Left lung (tissue), 10 donors: Measurements from ENCODE around the gene DLG1. TPM values are rescaled to one million over a fixed set of nuclear protein-coding genes. Genes with fewer than 3 reads are reported as not detected.

Experiments used
- ATAC-seq: fragments of 200-7000 bp; cut with Tn5 transposase; one replicate; pipeline ENCODE4 v1.9.1; 2020; ENCODE audit warnings: moderate library complexity
- DNase-seq, 4 donors: peaks; one replicate each; pipeline ENCODE4 v3.0.0-alpha.2; 2013 to 2020
- H3K27ac ChIP-seq, 2 donors: fragments of 200-600 bp; sonication (generic) in 1 of 2; one replicate each; pipeline versions ENCODE4 v1.5.0 to v1.8.0; 2020 to 2021
- H3K27me3 ChIP-seq, 2 donors: fragments of 200-600 bp; sonication (generic) in 1 of 2; one replicate each; pipeline versions ENCODE4 v1.5.0 to v1.8.0; 2020 to 2021
- H3K36me3 ChIP-seq, 2 donors: fragments of 200-600 bp; sonication (generic) in 1 of 2; one replicate each; pipeline versions ENCODE4 v1.5.0 to v1.8.0; 2020 to 2021
- H3K4me1 ChIP-seq, 2 donors: fragments of 200-600 bp; one replicate each; pipeline ENCODE4 v1.8.0; 2021
- H3K4me3 ChIP-seq, 2 donors: fragments of 200-600 bp; sonication (generic) in 1 of 2; one replicate each; pipeline versions ENCODE4 v1.5.0 to v1.8.0; 2020 to 2021; ENCODE audit warnings: mild to moderate bottlenecking in 1 of 2
- H3K9me3 ChIP-seq, 2 donors: fragments of 200-600 bp; sonication (generic) in 1 of 2; one replicate each; pipeline versions ENCODE4 v1.5.0 to v1.8.0; 2020 to 2021
- intact Hi-C, 2 donors: fragments of 100-400 bp; cut with DNase I; formaldehyde crosslinking; loops; one replicate each; pipeline versions ENCODE4 v1.11.2 to v1.14.2; 2022
- polyA plus RNA-seq, 6 donors: library from polyadenylated mRNA; unstranded; fragments of 120-200 nt; gene quantifications; one replicate each; pipeline ENCODE4 v1.2.1, GENCODE V29; 2013; ENCODE audit not compliant: insufficient read length in 6 of 6
- total RNA-seq, 2 donors: library from RNA; stranded (reverse); fragmentation: NEBNext Ultra II Directional; extraction: Animal tissue kit (Norgen Biotek cat#: 25700); gene quantifications; one replicate each; pipeline ENCODE4 v1.2.1, GENCODE V29; 2021
- TF ChIP-seq, protein P1 (sequence below), 2 donors: fragments of 200-600 bp; sonication (generic) in 1 of 2; IDR thresholded peaks; one replicate each; pipeline versions ENCODE4 v1.5.0 to v1.8.0; 2021; ENCODE audit warnings: antibody characterized with exemption in 2 of 2
- donor health status: DM: no; HTN: yes; CAD: no.
- donor health status: DM: no; HTN: no; CAD: no.

Gene DLG1
- total and polyA plus RNA-seq, 8 donors: 71.0 to 89.9 (median 83.2) TPM

DNA sequence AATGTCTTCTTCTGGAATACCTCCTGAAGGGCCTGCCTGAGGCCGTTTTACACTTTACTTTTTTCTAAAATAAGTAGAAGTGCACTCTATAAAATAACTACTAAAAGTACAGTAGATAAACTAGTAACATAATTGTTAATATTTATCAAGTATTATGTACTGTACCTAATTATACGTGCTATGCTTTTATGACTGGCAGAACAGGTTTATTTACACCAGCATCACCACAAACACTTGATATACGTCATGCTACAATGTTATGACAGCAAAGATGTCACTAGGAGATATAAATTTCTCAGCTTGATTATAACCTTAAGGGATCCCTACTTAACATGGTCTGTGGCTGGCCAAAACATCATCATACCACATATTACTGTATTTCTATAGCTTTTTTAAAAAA is 29.4 kb downstream of the DLG1 start:
- Histone ChIP-seq H3K36me3 (no peaks in the 10 kb centered on the region), H3K9me3 (no peaks in the 10 kb centered on the region), H3K4me1 (peaks cover 5 to 11% of the 10 kb centered on the region in 2 donors), H3K4me3 (no peak overlapping the region), H3K27me3 (no peaks in the 10 kb centered on the region), H3K27ac (no peak overlapping the region)
- TF ChIP-seq, protein P1, sequence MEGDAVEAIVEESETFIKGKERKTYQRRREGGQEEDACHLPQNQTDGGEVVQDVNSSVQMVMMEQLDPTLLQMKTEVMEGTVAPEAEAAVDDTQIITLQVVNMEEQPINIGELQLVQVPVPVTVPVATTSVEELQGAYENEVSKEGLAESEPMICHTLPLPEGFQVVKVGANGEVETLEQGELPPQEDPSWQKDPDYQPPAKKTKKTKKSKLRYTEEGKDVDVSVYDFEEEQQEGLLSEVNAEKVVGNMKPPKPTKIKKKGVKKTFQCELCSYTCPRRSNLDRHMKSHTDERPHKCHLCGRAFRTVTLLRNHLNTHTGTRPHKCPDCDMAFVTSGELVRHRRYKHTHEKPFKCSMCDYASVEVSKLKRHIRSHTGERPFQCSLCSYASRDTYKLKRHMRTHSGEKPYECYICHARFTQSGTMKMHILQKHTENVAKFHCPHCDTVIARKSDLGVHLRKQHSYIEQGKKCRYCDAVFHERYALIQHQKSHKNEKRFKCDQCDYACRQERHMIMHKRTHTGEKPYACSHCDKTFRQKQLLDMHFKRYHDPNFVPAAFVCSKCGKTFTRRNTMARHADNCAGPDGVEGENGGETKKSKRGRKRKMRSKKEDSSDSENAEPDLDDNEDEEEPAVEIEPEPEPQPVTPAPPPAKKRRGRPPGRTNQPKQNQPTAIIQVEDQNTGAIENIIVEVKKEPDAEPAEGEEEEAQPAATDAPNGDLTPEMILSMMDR (IDR thresholded peaks at IDR 0.05): no peak
- intact Hi-C loops: no loop called here
- ATAC-seq: no peak
- DNase-seq: no peak

DNA sequence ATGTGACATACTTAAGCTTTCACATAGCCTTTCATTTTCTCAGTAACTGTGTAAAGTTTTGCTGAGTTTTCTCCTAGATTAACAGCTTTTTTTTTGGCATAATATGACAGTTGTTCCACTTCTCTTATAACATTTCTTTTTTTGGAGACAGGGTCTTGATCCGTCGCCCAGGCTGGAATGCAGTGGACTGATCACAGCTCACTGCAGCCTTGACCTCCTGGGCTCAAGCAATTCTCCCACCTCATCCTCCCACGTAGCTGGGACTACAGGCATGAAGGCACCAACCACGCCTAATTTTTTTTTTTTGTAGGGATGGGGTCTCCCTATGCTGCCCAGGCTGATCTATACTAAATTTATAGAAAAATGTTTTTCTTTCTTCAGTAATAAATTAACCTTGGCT is 30.1 kb downstream of the DLG1 start:
- Histone ChIP-seq H3K36me3 (no peaks in the 10 kb centered on the region), H3K4me1 (peaks cover 5 to 11% of the 10 kb centered on the region in 2 donors), H3K27ac (no peak overlapping the region), H3K4me3 (no peak overlapping the region), H3K9me3 (no peaks in the 10 kb centered on the region), H3K27me3 (no peaks in the 10 kb centered on the region)
- TF ChIP-seq, protein P1 (IDR thresholded peaks at IDR 0.05): no peak
- DNase-seq: peak in 1 of 4 donors; percentile 12
- ATAC-seq: no peak
- intact Hi-C loops: no loop called here

DNA sequence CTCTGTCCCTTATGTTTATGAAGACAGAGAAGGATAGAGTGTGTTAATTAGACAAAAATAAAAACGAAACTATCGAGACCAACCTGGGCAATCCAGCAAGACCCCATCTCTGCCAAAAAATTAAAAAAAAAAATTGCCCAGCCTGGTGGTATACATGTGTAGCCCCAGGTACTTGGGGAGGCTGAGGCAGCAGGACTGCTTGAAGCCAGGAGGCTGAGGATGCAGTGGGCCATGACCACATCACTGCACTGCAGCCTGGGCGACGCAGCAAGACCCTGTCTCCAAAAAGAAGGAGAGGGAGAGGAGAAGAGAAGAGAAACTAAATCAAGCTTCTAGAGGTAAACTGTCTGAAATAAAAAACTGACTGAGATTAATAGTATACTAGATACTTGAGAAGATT is 32.1 kb downstream of the DLG1 start:
- ATAC-seq: no peak
- Histone ChIP-seq H3K36me3 (no peaks in the 10 kb centered on the region), H3K4me3 (no peak overlapping the region)

DNA sequence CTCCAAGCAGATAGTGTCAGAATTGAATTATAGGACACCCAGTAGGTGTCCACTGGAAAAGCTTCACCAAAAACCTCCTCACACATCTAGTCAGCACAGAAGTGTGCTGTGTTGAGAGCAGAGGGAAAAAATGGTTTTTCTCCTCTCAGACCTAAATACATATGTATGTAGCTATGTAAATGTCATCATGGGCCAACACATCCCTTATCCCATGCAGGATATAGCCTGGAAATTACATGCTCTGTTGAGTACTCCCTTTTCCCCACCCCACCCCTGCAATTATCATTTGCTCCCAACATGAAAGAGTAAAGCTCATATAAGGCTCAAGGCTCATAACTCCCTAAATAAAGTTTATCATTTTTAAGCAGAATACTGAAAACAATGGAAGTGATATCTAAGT is 35.7 kb downstream of the DLG1 start:
- Histone ChIP-seq H3K4me3 (no peak overlapping the region), H3K9me3 (no peaks in the 10 kb centered on the region), H3K27me3 (no peaks in the 10 kb centered on the region), H3K4me1 (no peaks in the 10 kb centered on the region), H3K27ac (no peak overlapping the region), H3K36me3 (no peaks in the 10 kb centered on the region)
- intact Hi-C loops: no loop called here
- DNase-seq (no peak), ATAC-seq (no peak)
- TF ChIP-seq, protein P1 (IDR thresholded peaks at IDR 0.05): no peak

More for the DNA sequence above, 32.1 kb downstream of the DLG1 start:
- no peak overlapping the region for H3K27ac ChIP-seq
- TF ChIP-seq, protein P1 (IDR thresholded peaks at IDR 0.05): no peak
- intact Hi-C loops: no loop called here
- H3K27me3 ChIP-seq: no peaks in the 10 kb centered on the region
- peaks cover 0 to 9% of the 10 kb centered on the region in 2 donors for H3K4me1 ChIP-seq
- no peak for DNase-seq
- no peaks in the 10 kb centered on the region for H3K9me3 ChIP-seq

DNA sequence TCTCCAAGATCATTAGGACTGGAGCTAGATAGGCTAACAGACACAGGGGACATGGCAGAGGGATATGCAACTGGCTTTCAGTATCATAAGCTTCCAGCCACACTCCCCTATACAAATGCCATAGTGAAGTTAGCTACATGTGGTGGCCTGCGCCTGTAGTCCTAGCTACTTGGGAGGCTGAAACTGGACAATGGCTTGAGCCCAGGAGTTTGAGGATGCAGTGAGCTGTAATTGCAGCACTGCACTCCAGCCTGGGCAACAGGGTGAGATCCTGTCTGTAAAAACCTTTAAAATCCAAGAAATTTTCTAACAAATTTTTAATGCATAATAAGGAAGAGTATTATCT is 37.3 kb downstream of the DLG1 start:
- ATAC-seq (no peak), DNase-seq (no peak)
- intact Hi-C loops: no loop called here
- Histone ChIP-seq H3K4me1 (no peaks in the 10 kb centered on the region), H3K4me3 (no peak overlapping the region), H3K9me3 (no peaks in the 10 kb centered on the region), H3K27me3 (no peaks in the 10 kb centered on the region), H3K27ac (no peak overlapping the region), H3K36me3 (no peaks in the 10 kb centered on the region)
- TF ChIP-seq, protein P1 (IDR thresholded peaks at IDR 0.05): no peak
